Epithelial cell of esophagus (primary cell): ENCODE results near the gene PRCC.

ENCODE experiments used
- DNase-seq: peaks from one replicate; pipeline ENCODE4 v3.0.0; 2010; ENCODE audit warnings: low read depth
- H3K4me3 ChIP-seq: 2 replicates; pipeline ENCODE4 v1.5.1; 2011; ENCODE audit warnings: mild to moderate bottlenecking, low read length, control low read depth
- TF ChIP-seq, protein P1 (sequence below): IDR thresholded peaks from 2 replicates; pipeline ENCODE4 v1.5.1; 2011; ENCODE audit warnings: low read depth, mild to moderate bottlenecking, low read length, control low read depth, inconsistent platforms; ENCODE audit not compliant: insufficient read depth; ENCODE audit errors: missing control alignments

PRCC gene

GRCh38 chr1:156789621-156790318 lies 22.4 kb downstream of the PRCC start:
- DNase-seq = no peak
- TF ChIP-seq, protein P1, sequence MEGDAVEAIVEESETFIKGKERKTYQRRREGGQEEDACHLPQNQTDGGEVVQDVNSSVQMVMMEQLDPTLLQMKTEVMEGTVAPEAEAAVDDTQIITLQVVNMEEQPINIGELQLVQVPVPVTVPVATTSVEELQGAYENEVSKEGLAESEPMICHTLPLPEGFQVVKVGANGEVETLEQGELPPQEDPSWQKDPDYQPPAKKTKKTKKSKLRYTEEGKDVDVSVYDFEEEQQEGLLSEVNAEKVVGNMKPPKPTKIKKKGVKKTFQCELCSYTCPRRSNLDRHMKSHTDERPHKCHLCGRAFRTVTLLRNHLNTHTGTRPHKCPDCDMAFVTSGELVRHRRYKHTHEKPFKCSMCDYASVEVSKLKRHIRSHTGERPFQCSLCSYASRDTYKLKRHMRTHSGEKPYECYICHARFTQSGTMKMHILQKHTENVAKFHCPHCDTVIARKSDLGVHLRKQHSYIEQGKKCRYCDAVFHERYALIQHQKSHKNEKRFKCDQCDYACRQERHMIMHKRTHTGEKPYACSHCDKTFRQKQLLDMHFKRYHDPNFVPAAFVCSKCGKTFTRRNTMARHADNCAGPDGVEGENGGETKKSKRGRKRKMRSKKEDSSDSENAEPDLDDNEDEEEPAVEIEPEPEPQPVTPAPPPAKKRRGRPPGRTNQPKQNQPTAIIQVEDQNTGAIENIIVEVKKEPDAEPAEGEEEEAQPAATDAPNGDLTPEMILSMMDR = no peak
- no peak overlapping the region for H3K4me3 ChIP-seq

DNA sequence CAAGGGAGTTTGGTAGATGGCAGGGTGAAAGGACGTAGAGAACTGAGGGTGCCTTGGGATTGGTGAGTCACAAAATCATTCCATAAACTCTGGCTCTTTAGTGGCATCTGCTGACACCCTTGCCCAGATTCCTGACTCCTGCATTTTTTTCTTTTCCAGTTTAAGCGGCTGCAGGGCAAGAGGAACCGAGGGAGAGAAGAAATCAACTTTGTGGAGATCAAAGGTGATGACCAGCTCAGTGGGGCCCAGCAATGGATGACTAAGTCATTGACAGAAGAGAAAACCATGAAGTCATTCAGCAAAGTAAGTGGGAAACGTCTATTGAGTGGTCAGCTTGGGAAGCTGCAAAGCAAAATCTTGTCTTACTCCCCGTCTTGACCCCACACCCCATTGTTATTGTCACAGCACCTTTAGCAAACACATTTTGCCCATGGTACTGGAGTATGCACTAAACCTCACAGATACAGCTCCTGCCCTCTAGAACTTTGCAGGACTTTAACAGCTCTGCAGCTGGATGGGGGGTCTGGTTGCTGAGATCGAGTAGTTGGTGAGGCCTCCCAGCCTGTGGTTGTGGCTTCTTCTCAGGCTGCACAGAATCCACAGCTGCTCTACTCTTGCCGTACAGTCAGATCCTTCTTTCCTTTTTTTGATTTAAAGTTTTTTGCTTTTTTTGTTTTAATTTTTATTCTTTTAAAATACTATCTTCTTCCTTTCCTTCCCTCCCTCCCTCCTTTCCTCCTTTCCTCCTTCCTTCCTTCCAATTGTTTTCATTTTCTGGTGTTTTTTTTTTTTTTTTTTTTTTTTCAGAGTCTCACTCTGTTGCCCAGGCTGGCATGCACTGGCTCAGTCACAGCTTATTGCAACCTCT lies 27.4 kb downstream of the PRCC start:
- TF ChIP-seq, protein P1 = no peak
- no peak overlapping the region for H3K4me3 ChIP-seq
- DNase-seq = no peak

DNA sequence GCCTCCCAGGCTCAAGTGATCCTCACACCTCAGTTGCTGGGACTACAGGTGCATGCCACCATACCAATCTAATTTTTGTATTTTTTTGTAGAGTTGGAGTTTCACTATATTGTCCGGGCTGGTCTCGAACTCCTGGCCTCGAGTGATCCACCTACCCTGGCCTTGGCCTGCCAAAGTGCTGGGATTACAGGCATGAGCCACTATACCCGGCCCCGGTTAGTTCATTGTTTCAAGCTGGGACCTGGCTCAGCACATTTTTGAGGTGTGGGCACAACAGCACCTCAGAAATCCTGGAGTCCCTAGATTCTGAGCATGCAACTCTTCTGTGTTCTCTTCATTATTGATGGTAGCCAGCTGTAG lies 28.0 kb downstream of the PRCC start:
- no peak for DNase-seq
- TF ChIP-seq, protein P1 = no peak
- no peak overlapping the region for H3K4me3 ChIP-seq

GRCh38 chr1:156795787-156796186 lies 28.5 kb downstream of the PRCC start:
- no peak for DNase-seq

GRCh38 chr1:156796340-156797097 lies 29.2 kb downstream of the PRCC start:
- H3K4me3 ChIP-seq = no peak overlapping the region
- TF ChIP-seq, protein P1 = no peak
- no peak for DNase-seq

More at GRCh38 chr1:156795787-156796186, 28.5 kb downstream of the PRCC start:
- TF ChIP-seq, protein P1 = no peak
- H3K4me3 ChIP-seq = no peak overlapping the region

DNA sequence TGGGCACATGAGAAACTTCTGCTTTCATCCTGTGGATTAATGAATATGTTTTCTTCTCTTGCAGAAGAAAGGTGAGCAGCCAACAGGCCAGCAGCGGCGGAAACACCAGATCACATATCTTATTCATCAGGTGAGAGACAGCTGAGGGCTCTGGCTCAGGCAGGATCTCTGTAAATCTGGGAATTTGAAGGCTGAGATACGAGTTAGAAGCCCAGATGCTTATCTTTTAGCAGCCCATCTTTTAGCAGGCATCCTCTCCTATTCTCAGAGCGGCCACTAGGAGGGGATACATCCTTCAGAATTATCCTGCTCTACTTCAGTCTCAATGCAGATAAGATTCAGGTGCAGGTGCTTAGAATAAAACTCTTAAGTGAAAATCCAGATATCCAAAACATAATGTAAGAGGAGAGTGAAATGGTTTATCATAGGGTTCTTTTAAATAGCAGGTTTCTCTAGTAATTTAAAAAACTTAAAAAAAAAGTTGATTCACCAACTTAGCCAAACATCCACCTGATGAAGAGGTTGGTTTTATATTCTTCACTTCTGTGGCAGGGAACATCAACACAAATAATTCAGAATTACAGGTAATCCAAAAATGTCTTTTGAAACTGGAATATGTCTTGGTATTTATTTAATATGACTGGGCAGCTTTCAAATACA lies 30.0 kb downstream of the PRCC start:
- TF ChIP-seq, protein P1 = peak; percentile 89
- DNase-seq = peak; percentile 72
- no peak overlapping the region for H3K4me3 ChIP-seq
